H9 (cell line): Measurements from ENCODE around the gene LPCAT2. TPM values are rescaled to one million over a fixed set of nuclear protein-coding genes. Genes with fewer than 3 reads are reported as not detected.

Experiments used
- DNase-seq: peaks from one replicate; pipeline ENCODE4 v3.0.0-alpha.2; 2017
- H2AFZ ChIP-seq: one replicate; pipeline ENCODE4 v1.6.1; 2013; ENCODE audit warnings: mild to moderate bottlenecking, low read length, control low read depth, moderate library complexity
- H2AK5ac ChIP-seq: 2 replicates; pipeline ENCODE4 v1.6.1; 2013; ENCODE audit warnings: low read length, control low read depth, mixed read lengths; ENCODE audit not compliant: insufficient read length
- H2BK120ac ChIP-seq: one replicate; pipeline ENCODE4 v1.6.1; 2013; ENCODE audit warnings: low read depth, mild to moderate bottlenecking, low read length, control low read depth, inconsistent platforms; ENCODE audit not compliant: poor library complexity, severe bottlenecking
- H2BK12ac ChIP-seq: 2 replicates; pipeline ENCODE4 v1.6.1; 2013; ENCODE audit warnings: low read length, control low read depth, mixed read lengths, low read depth; ENCODE audit not compliant: insufficient read length
- H2BK15ac ChIP-seq: 2 replicates; pipeline ENCODE4 v1.6.1; 2013; ENCODE audit warnings: low read depth, low read length, control low read depth
- H2BK20ac ChIP-seq: one replicate; pipeline ENCODE4 v1.6.1; 2013; ENCODE audit warnings: low read depth, mild to moderate bottlenecking, low read length, control low read depth, inconsistent platforms; ENCODE audit not compliant: poor library complexity, severe bottlenecking
- H2BK5ac ChIP-seq: 2 replicates; pipeline ENCODE4 v1.6.1; 2013; ENCODE audit warnings: low read length, control low read depth, mixed read lengths; ENCODE audit not compliant: insufficient read length
- H3K14ac ChIP-seq: 2 replicates; pipeline ENCODE4 v1.6.1; 2013; ENCODE audit warnings: low read length, control low read depth; ENCODE audit not compliant: insufficient read depth
- H3K18ac ChIP-seq: 2 replicates; pipeline ENCODE4 v1.6.1; 2013; ENCODE audit warnings: low read depth, mild to moderate bottlenecking, mixed read lengths, low read length, control low read depth; ENCODE audit not compliant: insufficient read length
- H3K23ac ChIP-seq: 2 replicates; pipeline ENCODE4 v1.6.1; 2013; ENCODE audit warnings: low read length, control low read depth, mixed read lengths, low read depth; ENCODE audit not compliant: insufficient read length
- H3K23me2 ChIP-seq: 2 replicates; pipeline ENCODE4 v1.6.1; 2013; ENCODE audit warnings: low read depth, mild to moderate bottlenecking, mixed read lengths, low read length, control low read depth; ENCODE audit not compliant: insufficient read length, poor library complexity, severe bottlenecking
- H3K27ac ChIP-seq: 2 replicates; pipeline ENCODE4 v1.5.1; 2013; ENCODE audit warnings: low read length, control low read depth, mixed read lengths, low read depth; ENCODE audit not compliant: insufficient read length
- H3K27me3 ChIP-seq: 2 replicates; pipeline ENCODE4 v1.6.1; 2013; ENCODE audit warnings: low read length, control low read depth, inconsistent platforms; ENCODE audit not compliant: insufficient read depth
- H3K4ac ChIP-seq: 2 replicates; pipeline ENCODE4 v1.6.1; 2013; ENCODE audit warnings: low read depth, mild to moderate bottlenecking, control low read depth, inconsistent platforms, low read length, moderate library complexity
- H3K4me1 ChIP-seq: 2 replicates; pipeline ENCODE4 v1.6.1; 2013; ENCODE audit warnings: low read length, control low read depth, inconsistent platforms; ENCODE audit not compliant: insufficient read depth
- H3K4me2 ChIP-seq: 2 replicates; pipeline ENCODE4 v1.6.1; 2013; ENCODE audit warnings: low read length, control low read depth, mixed read lengths; ENCODE audit not compliant: insufficient read length, insufficient read depth
- H3K56ac ChIP-seq: 2 replicates; pipeline ENCODE4 v1.6.1; 2013; ENCODE audit warnings: low read depth, mild to moderate bottlenecking, mixed read lengths, low read length, control low read depth; ENCODE audit not compliant: insufficient read length
- H3K79me1 ChIP-seq: 2 replicates; pipeline ENCODE4 v1.6.1; 2013; ENCODE audit warnings: low read depth, mild to moderate bottlenecking, moderate library complexity, low read length, control low read depth, inconsistent platforms; ENCODE audit not compliant: insufficient read depth, poor library complexity, severe bottlenecking
- H3K79me2 ChIP-seq: 2 replicates; pipeline ENCODE4 v1.6.1; 2013; ENCODE audit warnings: low read length, control low read depth, inconsistent platforms; ENCODE audit not compliant: insufficient read depth
- H3K9ac ChIP-seq: 2 replicates; pipeline ENCODE4 v1.6.1; 2013; ENCODE audit warnings: low read length, control low read depth, mixed read lengths; ENCODE audit not compliant: insufficient read length; ENCODE audit errors: extremely low read depth
- H3K9me3 ChIP-seq: one replicate; pipeline ENCODE4 v1.6.1; 2013; ENCODE audit warnings: low read depth, low read length, inconsistent platforms; ENCODE audit not compliant: control insufficient read depth
- H3T11ph ChIP-seq: one replicate; pipeline ENCODE4 v1.6.1; 2013; ENCODE audit warnings: mild to moderate bottlenecking, low read length, control low read depth, inconsistent platforms
- H4K20me1 ChIP-seq: one replicate; pipeline ENCODE4 v1.6.1; 2013; ENCODE audit not compliant: control insufficient read depth, insufficient read length, insufficient read depth
- H4K5ac ChIP-seq: 2 replicates; pipeline ENCODE4 v1.6.1; 2013; ENCODE audit warnings: low read depth, mild to moderate bottlenecking, mixed read lengths, low read length, control low read depth; ENCODE audit not compliant: insufficient read length
- H4K8ac ChIP-seq: replicated peaks from 2 replicates; pipeline ENCODE4 v1.6.1; 2013; ENCODE audit warnings: low read length, control low read depth, mixed read lengths, low read depth; ENCODE audit not compliant: insufficient read length
- H4K91ac ChIP-seq: 2 replicates; pipeline ENCODE4 v1.6.1; 2013; ENCODE audit warnings: low read depth, mild to moderate bottlenecking, moderate library complexity, mixed read lengths, low read length, control low read depth; ENCODE audit not compliant: insufficient read length
- H3K27ac Mint-ChIP-seq, 3 experiments: 2 replicates in 2 of 3; 3 replicates in 1 of 3; pipeline ENCODE4 v1.8.0; 2020 to 2021; ENCODE audit warnings: mixed read lengths in 3 of 3, mild to moderate bottlenecking in 1 of 3, moderate library complexity in 1 of 3
- H3K27me3 Mint-ChIP-seq: 2 replicates; pipeline ENCODE4 v1.8.0; 2021; ENCODE audit warnings: low read depth, mild to moderate bottlenecking, moderate library complexity, mixed read lengths
- H3K36me3 Mint-ChIP-seq, 3 experiments: 2 replicates in 2 of 3; 3 replicates in 1 of 3; pipeline ENCODE4 v1.8.0; 2020 to 2021; ENCODE audit warnings: low read depth in 3 of 3, mixed read lengths in 3 of 3; ENCODE audit not compliant: insufficient read depth in 1 of 3
- H3K4me1 Mint-ChIP-seq, 2 experiments: 2 replicates each; pipeline ENCODE4 v1.8.0; 2020; ENCODE audit warnings: mixed read lengths in 2 of 2
- H3K4me3 Mint-ChIP-seq, 2 experiments: 2 replicates in 1 of 2; 3 replicates in 1 of 2; pipeline ENCODE4 v1.8.0; 2020 to 2021; ENCODE audit warnings: mild to moderate bottlenecking in 2 of 2, mixed read lengths in 2 of 2, moderate library complexity in 1 of 2
- H3K9me3 Mint-ChIP-seq, 2 experiments: 2 replicates in 1 of 2; 3 replicates in 1 of 2; pipeline ENCODE4 v1.8.0; 2020; ENCODE audit warnings: mild to moderate bottlenecking in 2 of 2, mixed read lengths in 2 of 2, moderate library complexity in 1 of 2
- CTCF ChIP-seq: fragments of 200-600 bp; sonication (generic); conservative IDR thresholded peaks from 3 replicates; pipeline ENCODE4 v1.8.0; 2021; ENCODE audit warnings: antibody characterized with exemption, mild to moderate bottlenecking
- WGBS: extraction: QIAGEN DNeasy Blood & Tissue Kit; methylation state at CpG from one replicate; pipeline ENCODE4 v1.1.7; 2013; ENCODE audit warnings: missing lambda C conversion rate, low lambda C conversion rate, mixed read lengths; ENCODE audit not compliant: insufficient read length; ENCODE audit errors: extremely low coverage; 5-methylcytosine and 5-hydroxymethylcytosine counted together
- total RNA-seq: library from RNA; stranded (reverse); gene quantifications from 2 replicates; pipeline ENCODE4 v1.2.1, GENCODE V29; 2021

LPCAT2 gene
- total RNA-seq, 1 experiment from 2014 or later: 2.8 TPM

GRCh38 chr16:55543472-55543871 lies 34.6 kb downstream of the LPCAT2 start:
- no peaks in the 10 kb centered on the region for H3K79me2 ChIP-seq
- H4K20me1 ChIP-seq: no peaks in the 10 kb centered on the region
- Mint-ChIP-seq H3K4me1 (peaks cover 4% of the 10 kb centered on the region in 2 experiments; a peak in 2 of 4 replicates), H3K27me3 (no peaks in the 10 kb centered on the region), H3K9me3 (no peaks in the 10 kb centered on the region), H3K4me3 (no peak overlapping the region), H3K27ac (no peak overlapping the region), H3K36me3 (no peaks in the 10 kb centered on the region)
- H3K23ac ChIP-seq: no peak overlapping the region
- no peak overlapping the region for H2BK20ac ChIP-seq
- H2AK5ac ChIP-seq: no peak overlapping the region
- H3T11ph ChIP-seq: no peak overlapping the region
- WGBS: no CpG with 5 or more reads among the region's 2 CpGs
- no peaks in the 10 kb centered on the region for H3K23me2 ChIP-seq
- H2BK15ac ChIP-seq: no peak overlapping the region
- H2BK12ac ChIP-seq: no peak overlapping the region
- H3K4me1 ChIP-seq: no peaks in the 10 kb centered on the region
- H3K14ac ChIP-seq: no peak overlapping the region
- H3K9me3 ChIP-seq: no peaks in the 10 kb centered on the region
- H4K8ac ChIP-seq: no peak overlapping the region
- no peak overlapping the region for H3K9ac ChIP-seq
- no peak overlapping the region for H3K18ac ChIP-seq
- H3K79me1 ChIP-seq: no peaks in the 10 kb centered on the region
- no peak overlapping the region for H3K56ac ChIP-seq
- no peak overlapping the region for H3K27ac ChIP-seq
- H3K27me3 ChIP-seq: no peaks in the 10 kb centered on the region
- H2BK5ac ChIP-seq: no peak overlapping the region
- TF ChIP-seq CTCF: peak; percentile 59
- no peak overlapping the region for H3K4ac ChIP-seq
- H4K5ac ChIP-seq: no peak overlapping the region
- H4K91ac ChIP-seq: no peak overlapping the region
- H3K4me2 ChIP-seq: no peak overlapping the region
- no peak overlapping the region for H2BK120ac ChIP-seq
- DNase-seq: no peak
- no peak overlapping the region for H2AFZ ChIP-seq
